A549 treated with RU486 at 1 μM for 4 hours (cell line): ENCODE measurements around the gene HINT1. TPM values are rescaled to one million over a fixed set of nuclear protein-coding genes. Genes with fewer than 3 reads are reported as not detected.

Source experiments
- total RNA-seq: library from RNA; stranded (reverse); fragments of 200-300 nt; extraction: Qiagen RNA extraction; gene quantifications from 5 replicates; pipeline ENCODE4 v1.2.3, GENCODE V29; 2022; ENCODE audit warnings: low read depth

Gene HINT1
- total RNA-seq, result 467 to 531 TPM (median 482 TPM) in 5 replicates

GRCh38 chr5:131165119-131165727 lies at the start of gene HINT1:
Gene HINT1, minus strand, starts transcription at chr5:131165256. Its CDS starts 51 bp downstream, at chr5:131165205.

GRCh38 chr5:131170540-131171275 lies 5.7 kb upstream of the HINT1 start, which contains the start of gene LYRM7:
Gene LYRM7, plus strand, starts transcription at chr5:131170944. Its CDS starts 77 bp downstream, at chr5:131171021.

Other genes with a start within 250 kb of the HINT1 start
- 2.5 to 5.0 TPM (median 4.3 TPM) in 5 replicates for gene LYRM7, start 5.7 kb upstream of the HINT1 start, total RNA-seq
- gene CDC42SE2, start 98.8 kb upstream of the HINT1 start, total RNA-seq, result 15.6 to 32.3 TPM (median 29.1 TPM) in 5 replicates